ENCODE data around the gene MAGED1.

GRCh38 chrX:51894697-51895336 lies 1.4 kb downstream of the MAGED1 start:
- TF ChIP-seq EZH2 (IDR thresholded peaks at IDR 0.05; ENCODE audit: borderline replicate concordance, low read length) (no peak), CTCF (IDR thresholded peaks at IDR 0.05; ENCODE audit: low read length) (no peak)

Measured in OCI-LY1 (cell line).